GM12872 (cell line): ENCODE data around the gene FES.

Experiments used
- TF ChIP-seq, protein P1 (sequence below): IDR thresholded peaks from 3 replicates; pipeline ENCODE4 v1.5.1; 2011; ENCODE audit warnings: low read depth, mild to moderate bottlenecking, low read length, moderate library complexity; ENCODE audit not compliant: insufficient read depth

FES gene

GRCh38 chr15:90878660-90879059, 5.6 kb upstream of the FES start:
- TF ChIP-seq, protein P1, sequence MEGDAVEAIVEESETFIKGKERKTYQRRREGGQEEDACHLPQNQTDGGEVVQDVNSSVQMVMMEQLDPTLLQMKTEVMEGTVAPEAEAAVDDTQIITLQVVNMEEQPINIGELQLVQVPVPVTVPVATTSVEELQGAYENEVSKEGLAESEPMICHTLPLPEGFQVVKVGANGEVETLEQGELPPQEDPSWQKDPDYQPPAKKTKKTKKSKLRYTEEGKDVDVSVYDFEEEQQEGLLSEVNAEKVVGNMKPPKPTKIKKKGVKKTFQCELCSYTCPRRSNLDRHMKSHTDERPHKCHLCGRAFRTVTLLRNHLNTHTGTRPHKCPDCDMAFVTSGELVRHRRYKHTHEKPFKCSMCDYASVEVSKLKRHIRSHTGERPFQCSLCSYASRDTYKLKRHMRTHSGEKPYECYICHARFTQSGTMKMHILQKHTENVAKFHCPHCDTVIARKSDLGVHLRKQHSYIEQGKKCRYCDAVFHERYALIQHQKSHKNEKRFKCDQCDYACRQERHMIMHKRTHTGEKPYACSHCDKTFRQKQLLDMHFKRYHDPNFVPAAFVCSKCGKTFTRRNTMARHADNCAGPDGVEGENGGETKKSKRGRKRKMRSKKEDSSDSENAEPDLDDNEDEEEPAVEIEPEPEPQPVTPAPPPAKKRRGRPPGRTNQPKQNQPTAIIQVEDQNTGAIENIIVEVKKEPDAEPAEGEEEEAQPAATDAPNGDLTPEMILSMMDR, result no peak

GRCh38 chr15:90879730-90880366, 4.5 kb upstream of the FES start:
- TF ChIP-seq, protein P1, result no peak

DNA sequence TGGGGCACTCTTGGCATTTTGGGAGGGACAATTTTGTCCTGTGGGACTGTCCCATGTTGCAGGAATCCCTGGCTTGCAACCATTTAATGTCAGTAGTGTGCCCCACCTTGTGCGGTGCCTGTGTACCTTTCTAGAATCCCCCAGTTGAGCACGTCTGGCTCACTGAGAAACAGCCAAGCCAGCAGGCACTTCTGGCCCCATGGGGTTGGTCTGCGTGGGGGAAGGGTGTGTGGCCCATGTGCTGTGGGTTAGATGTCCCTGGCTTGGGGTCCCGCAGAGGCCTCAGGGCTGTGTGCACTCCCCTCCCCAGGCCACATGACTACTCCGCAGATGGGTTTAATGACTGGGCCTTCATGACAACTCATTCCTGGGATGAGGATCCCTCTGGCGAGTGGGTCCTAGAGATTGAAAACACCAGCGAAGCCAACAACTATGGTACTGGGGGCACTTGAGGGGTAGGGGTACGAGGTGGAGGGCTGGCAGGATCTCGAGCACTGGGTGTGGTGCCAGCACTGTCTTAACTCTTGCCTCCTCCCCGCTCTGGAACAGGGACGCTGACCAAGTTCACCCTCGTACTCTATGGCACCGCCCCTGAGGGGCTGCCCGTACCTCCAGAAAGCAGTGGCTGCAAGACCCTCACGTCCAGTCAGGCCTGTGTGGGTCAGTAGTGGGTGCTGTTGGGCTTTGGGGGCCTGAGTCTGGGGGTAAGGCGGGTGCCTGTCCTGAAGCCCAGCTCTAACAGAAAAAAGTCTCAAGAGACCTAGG, 3.7 kb upstream of the FES start:
- TF ChIP-seq, protein P1, result no peak

GRCh38 chr15:90881181-90881977, 2.9 kb upstream of the FES start:
- TF ChIP-seq, protein P1, result no peak

- TF ChIP-seq, protein P1, result no peak
Observed at GRCh38 chr15:90881978-90882721, 2.2 kb upstream of the FES start.

- TF ChIP-seq, protein P1, result no peak
Observed at GRCh38 chr15:90882781-90883525, 1.4 kb upstream of the FES start.
